T-helper 2 cell treated with Interferon-gamma antibody and Interleukin-4, amounts not matched to agents 5 μg/mL and 100 μg/mL, for 36 hours (primary cell): Measurements from ENCODE around the gene TMC4.
"Not testable (repeated sequence)": the region's sequence is repeated elsewhere in the genome, so short reads cannot be mapped to it uniquely, and the experiment has no call there.

ENCODE experiments used
- DNase-seq: peaks from one replicate; pipeline ENCODE4 v3.0.0; 2021; ENCODE audit warnings: low spot score
- H3K27ac Mint-ChIP-seq: one replicate; pipeline ENCODE4 v1.8.0; 2021; ENCODE audit warnings: mild to moderate bottlenecking, mixed read lengths
- H3K27me3 Mint-ChIP-seq: one replicate; pipeline ENCODE4 v1.8.0; 2021; ENCODE audit warnings: low read depth, mixed read lengths
- H3K36me3 Mint-ChIP-seq: one replicate; pipeline ENCODE4 v1.8.0; 2021; ENCODE audit warnings: low read depth, mixed read lengths
- H3K4me1 Mint-ChIP-seq: one replicate; pipeline ENCODE4 v1.8.0; 2021; ENCODE audit warnings: low read depth, mixed read lengths
- H3K4me3 Mint-ChIP-seq: one replicate; pipeline ENCODE4 v1.8.0; 2022; ENCODE audit warnings: mild to moderate bottlenecking, moderate library complexity, mixed read lengths
- H3K9me3 Mint-ChIP-seq: one replicate; pipeline ENCODE4 v1.8.0; 2021; ENCODE audit warnings: mixed read lengths

Gene TMC4

GRCh38 chr19:54179921-54180461, 7.0 kb upstream of the TMC4 start:
- Mint-ChIP-seq H3K4me3 (no peak overlapping the region), H3K9me3 (no peaks in the 10 kb centered on the region), H3K27ac (peak overlapping the region; percentile 20), H3K36me3 (peaks cover 29% of the 10 kb centered on the region), H3K27me3 (no peaks in the 10 kb centered on the region), H3K4me1 (no peaks in the 10 kb centered on the region)
- no peak for DNase-seq

- Mint-ChIP-seq H3K27ac (no peak overlapping the region), H3K4me3 (no peak overlapping the region), H3K36me3 (peaks cover 29% of the 10 kb centered on the region)
Observed at GRCh38 chr19:54179262-54179852, 6.4 kb upstream of the TMC4 start.

GRCh38 chr19:54178581-54179261, 5.8 kb upstream of the TMC4 start:
- Mint-ChIP-seq H3K27ac (no peak overlapping the region), H3K27me3 (no peaks in the 10 kb centered on the region), H3K4me1 (no peaks in the 10 kb centered on the region), H3K36me3 (peaks cover 26% of the 10 kb centered on the region), H3K9me3 (no peaks in the 10 kb centered on the region), H3K4me3 (no peak overlapping the region)
- DNase-seq = no peak

More at GRCh38 chr19:54179262-54179852, 6.4 kb upstream of the TMC4 start:
- no peak for DNase-seq
- Mint-ChIP-seq H3K9me3 (no peaks in the 10 kb centered on the region), H3K4me1 (no peaks in the 10 kb centered on the region), H3K27me3 (no peaks in the 10 kb centered on the region)

- H3K4me3 Mint-ChIP-seq = no peak overlapping the region
- peaks cover 15% of the 10 kb centered on the region for H3K36me3 Mint-ChIP-seq
- DNase-seq = no peak
- no peaks in the 10 kb centered on the region for H3K27me3 Mint-ChIP-seq
- H3K9me3 Mint-ChIP-seq = no peaks in the 10 kb centered on the region
- H3K4me1 Mint-ChIP-seq = no peaks in the 10 kb centered on the region
- H3K27ac Mint-ChIP-seq = no peak overlapping the region
Observed at GRCh38 chr19:54173951-54174834, 1.2 kb upstream of the TMC4 start.

GRCh38 chr19:54173359-54173699, 369 bp upstream of the TMC4 start:
- Mint-ChIP-seq H3K36me3 (peaks cover 10% of the 10 kb centered on the region), H3K27ac (no peak overlapping the region), H3K4me1 (peaks cover 2% of the 10 kb centered on the region), H3K4me3 (no peak overlapping the region), H3K27me3 (no peaks in the 10 kb centered on the region), H3K9me3 (no peaks in the 10 kb centered on the region)
- no peak for DNase-seq

GRCh38 chr19:54171736-54172431, 1.1 kb downstream of the TMC4 start:
- not testable (repeated sequence) for H3K4me3 Mint-ChIP-seq, H3K4me1 Mint-ChIP-seq, H3K9me3 Mint-ChIP-seq, H3K27me3 Mint-ChIP-seq, H3K36me3 Mint-ChIP-seq, DNase-seq
- H3K27ac Mint-ChIP-seq = peak overlapping the region; percentile 34

- H3K4me1 Mint-ChIP-seq = peaks cover 8% of the 10 kb centered on the region
- no peaks in the 10 kb centered on the region for H3K9me3 Mint-ChIP-seq
- no peaks in the 10 kb centered on the region for H3K27me3 Mint-ChIP-seq
- H3K27ac Mint-ChIP-seq = no peak overlapping the region
- no peaks in the 10 kb centered on the region for H3K36me3 Mint-ChIP-seq
- no peak for DNase-seq
- no peak overlapping the region for H3K4me3 Mint-ChIP-seq
Observed at GRCh38 chr19:54169149-54169740, 3.7 kb downstream of the TMC4 start.

GRCh38 chr19:54168174-54168917, 4.6 kb downstream of the TMC4 start:
- no peaks in the 10 kb centered on the region for H3K36me3 Mint-ChIP-seq
- H3K9me3 Mint-ChIP-seq = no peaks in the 10 kb centered on the region
- peaks cover 13% of the 10 kb centered on the region for H3K4me1 Mint-ChIP-seq
- no peak overlapping the region for H3K4me3 Mint-ChIP-seq
- no peak overlapping the region for H3K27ac Mint-ChIP-seq
- H3K27me3 Mint-ChIP-seq = no peaks in the 10 kb centered on the region
- DNase-seq = peak; percentile 82

- H3K27me3 Mint-ChIP-seq = no peaks in the 10 kb centered on the region
- no peak overlapping the region for H3K27ac Mint-ChIP-seq
- no peaks in the 10 kb centered on the region for H3K9me3 Mint-ChIP-seq
- DNase-seq = no peak
- H3K4me3 Mint-ChIP-seq = peak overlapping the region; percentile 81
- peaks cover 28% of the 10 kb centered on the region for H3K4me1 Mint-ChIP-seq
- H3K36me3 Mint-ChIP-seq = no peaks in the 10 kb centered on the region
Observed at GRCh38 chr19:54165222-54165621, 7.7 kb downstream of the TMC4 start.

GRCh38 chr19:54164369-54165068, 8.4 kb downstream of the TMC4 start:
- Mint-ChIP-seq H3K4me1 (peaks cover 31% of the 10 kb centered on the region), H3K4me3 (peak overlapping the region; percentile 81), H3K9me3 (no peaks in the 10 kb centered on the region), H3K27me3 (no peaks in the 10 kb centered on the region), H3K36me3 (peaks cover 1% of the 10 kb centered on the region), H3K27ac (peak overlapping the region; percentile 52)
- DNase-seq = peak; percentile 80

- Mint-ChIP-seq H3K27ac (peak overlapping the region; percentile 55), H3K4me3 (peak overlapping the region; percentile 81), H3K4me1 (peaks cover 37% of the 10 kb centered on the region), H3K36me3 (peaks cover 6% of the 10 kb centered on the region), H3K9me3 (no peaks in the 10 kb centered on the region), H3K27me3 (no peaks in the 10 kb centered on the region)
- DNase-seq = no peak
Observed at GRCh38 chr19:54162884-54163283, 10.1 kb downstream of the TMC4 start.

- peaks cover 37% of the 10 kb centered on the region for H3K4me1 Mint-ChIP-seq
- H3K4me3 Mint-ChIP-seq = peak overlapping the region; percentile 81
- peaks cover 6% of the 10 kb centered on the region for H3K36me3 Mint-ChIP-seq
- no peaks in the 10 kb centered on the region for H3K27me3 Mint-ChIP-seq
- H3K27ac Mint-ChIP-seq = peak overlapping the region; percentile 76
- H3K9me3 Mint-ChIP-seq = no peaks in the 10 kb centered on the region
- DNase-seq = peak; percentile 75
Observed at GRCh38 chr19:54162241-54162805, 10.6 kb downstream of the TMC4 start.
